ENCODE data around the gene TSPAN31.

TSPAN31 gene

DNA sequence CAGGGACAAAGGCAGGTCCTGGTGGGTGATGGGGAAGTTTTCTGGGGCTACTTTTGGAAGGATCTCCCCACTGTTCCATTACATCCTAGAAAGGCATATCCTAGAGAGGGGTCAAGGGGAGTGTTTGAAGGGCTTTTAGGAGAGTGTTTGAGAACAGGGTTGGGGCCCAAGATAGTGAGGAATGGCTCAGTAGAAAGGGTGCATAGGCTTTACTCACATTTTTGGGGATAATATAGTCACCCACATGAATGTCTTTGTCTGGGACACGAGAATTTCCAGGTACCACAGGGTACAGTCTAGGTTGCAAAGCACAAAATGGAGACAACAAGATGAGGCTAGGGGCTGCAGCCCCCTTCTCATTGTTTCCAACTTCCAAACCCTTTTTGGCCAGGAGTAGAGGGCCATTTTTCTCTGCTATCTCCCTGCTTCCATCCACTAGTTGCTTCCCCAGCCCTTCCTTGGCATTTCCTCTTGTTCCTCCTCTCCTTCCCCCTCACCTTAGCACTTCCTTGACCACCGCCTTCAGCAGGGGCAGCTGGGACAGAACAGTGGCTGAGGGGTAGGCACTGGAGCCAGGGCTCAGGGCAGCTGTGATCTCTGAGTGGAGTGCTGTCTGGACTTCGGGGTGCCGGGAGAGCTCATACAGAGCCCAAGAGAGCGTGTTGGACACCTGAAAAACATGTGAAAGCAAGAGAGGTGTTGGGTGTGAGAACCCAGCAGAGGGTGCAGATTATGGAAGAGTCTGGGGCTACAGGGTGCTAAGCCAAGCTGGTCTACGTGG is 19.2 kb downstream of the TSPAN31 start:
- Histone ChIP-seq H3K4me3 (no peak overlapping the region), H3K9ac (ENCODE audit: insufficient read length) (no peak overlapping the region), H3K9me3 (ENCODE audit: low read depth, low read length) (no peaks in the 10 kb centered on the region), H3K36me3 (ENCODE audit: insufficient read depth, low read length) (peaks cover 5% of the 10 kb centered on the region; the same call in 1 of the 2 replicates), H3K27ac (no peak overlapping the region)
- no peak for DNase-seq (ENCODE audit: low read depth, low spot score)
- no peak for TF ChIP-seq EZH2 (IDR thresholded peaks at IDR 0.05)
- TF ChIP-seq POLR2AphosphoS5 (IDR thresholded peaks at IDR 0.05; ENCODE audit: borderline replicate concordance, low read depth, low read length) = no peak
- no peak for TF ChIP-seq FOXP2 (optimal IDR thresholded peaks at IDR 0.05; ENCODE audit: control extremely low read depth, extremely low read length, insufficient read depth)

DNA sequence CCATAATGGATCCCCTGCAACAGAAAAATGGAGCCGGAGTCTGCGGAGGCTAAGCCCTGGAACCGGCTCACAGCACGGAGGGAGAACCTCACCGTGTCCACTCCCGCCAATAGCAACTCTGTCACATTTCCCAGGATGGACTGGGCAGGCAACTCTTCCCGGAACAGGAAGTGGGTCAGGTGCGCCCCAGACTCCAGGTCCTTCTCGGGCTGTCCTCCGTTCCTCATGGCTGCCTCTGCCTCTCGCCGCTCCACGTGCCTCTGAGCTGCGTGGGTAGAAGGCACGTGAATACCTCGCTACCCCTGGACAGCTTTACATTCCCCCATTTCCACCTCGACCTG is 19.8 kb downstream of the TSPAN31 start:
- Histone ChIP-seq H3K36me3 (ENCODE audit: insufficient read depth, low read length) (peaks cover 11% of the 10 kb centered on the region; the same call in 1 of the 2 replicates), H3K27ac (no peak overlapping the region), H3K9me3 (ENCODE audit: low read depth, low read length) (no peaks in the 10 kb centered on the region), H3K4me3 (peak overlapping the region; percentile 64), H3K9ac (ENCODE audit: insufficient read length) (no peak overlapping the region)
- TF ChIP-seq EZH2 (IDR thresholded peaks at IDR 0.05) (no peak), FOXP2 (optimal IDR thresholded peaks at IDR 0.05; ENCODE audit: control extremely low read depth, extremely low read length, insufficient read depth) (no peak), POLR2AphosphoS5 (IDR thresholded peaks at IDR 0.05; ENCODE audit: borderline replicate concordance, low read depth, low read length) (no peak)
- no peak for DNase-seq (ENCODE audit: low read depth, low spot score)

DNA sequence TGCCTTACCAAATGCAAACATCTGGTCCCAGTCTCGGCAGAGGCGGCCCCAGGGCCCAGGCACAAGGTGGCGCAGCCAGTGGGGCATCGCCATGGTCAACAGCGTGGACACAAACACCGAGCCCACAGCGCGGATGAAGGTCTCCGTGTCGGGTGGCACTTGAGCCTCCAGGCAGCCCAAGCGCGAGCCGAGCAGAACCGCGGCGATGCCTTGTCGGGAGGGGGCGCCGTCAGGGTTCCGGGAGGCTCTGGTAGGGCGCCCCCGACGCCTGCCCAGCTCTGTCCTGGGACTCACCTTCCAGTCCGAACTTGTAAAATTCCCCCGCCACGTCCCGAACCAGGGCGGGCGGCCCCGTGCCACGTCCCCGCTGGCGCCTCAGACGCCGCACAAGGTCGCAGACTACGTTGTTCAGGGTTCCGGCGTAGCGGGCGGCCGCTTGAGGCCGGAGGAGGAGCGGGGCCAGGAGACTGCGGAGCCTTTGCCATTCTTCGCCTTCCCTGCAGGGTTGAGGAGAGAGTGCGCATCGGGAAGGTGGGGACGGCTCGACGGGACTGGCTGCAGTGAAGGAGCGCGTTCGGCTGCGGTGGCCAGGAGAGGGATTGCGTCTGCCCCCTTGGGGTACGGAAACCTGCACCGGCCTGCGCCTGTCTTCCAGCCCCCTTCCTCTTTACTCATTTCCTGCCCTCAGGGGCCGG is 20.3 kb downstream of the TSPAN31 start:
- H3K9ac ChIP-seq (ENCODE audit: insufficient read length) = no peak overlapping the region

DNA sequence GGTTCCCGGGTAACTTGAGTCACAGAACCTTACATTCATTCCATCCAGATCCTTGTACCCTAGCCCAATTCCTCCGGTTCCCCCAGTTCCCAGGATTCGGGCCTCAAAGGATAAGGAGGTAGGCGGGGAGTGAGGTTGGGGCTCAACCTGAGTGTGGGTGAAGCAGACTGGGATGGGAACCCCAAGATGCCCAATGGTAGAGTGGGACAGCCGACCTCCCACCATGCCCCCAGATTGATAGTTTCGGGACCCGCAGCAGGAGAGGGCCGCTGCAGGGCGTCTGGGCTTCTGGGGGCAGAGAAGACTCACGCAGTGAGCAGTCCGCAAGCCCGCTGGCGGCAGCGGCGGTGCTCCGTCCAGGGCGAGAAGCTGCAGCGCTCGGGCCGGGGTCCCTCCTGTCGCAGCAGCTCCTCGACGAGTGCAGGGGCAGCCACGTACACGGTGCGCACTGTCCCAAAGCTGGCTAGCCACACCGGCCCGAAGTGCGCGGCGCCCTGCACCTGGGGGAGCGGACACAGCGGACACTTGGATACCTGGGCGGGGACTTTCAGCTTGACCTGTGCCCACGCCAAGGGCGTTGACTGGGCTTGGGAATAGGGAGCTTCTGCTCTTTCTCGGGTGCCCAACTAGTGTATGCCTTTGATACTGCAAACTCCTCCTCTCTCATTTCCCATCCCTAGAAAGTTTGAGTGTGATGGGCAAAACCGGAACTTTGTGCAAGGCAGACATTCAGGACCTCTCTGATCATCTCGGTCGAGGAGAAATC is 21.0 kb downstream of the TSPAN31 start:
- Histone ChIP-seq H3K9me3 (ENCODE audit: low read depth, low read length) (no peaks in the 10 kb centered on the region), H3K27ac (no peak overlapping the region), H3K9ac (ENCODE audit: insufficient read length) (no peak overlapping the region), H3K4me3 (peak overlapping the region; percentile 64), H3K36me3 (ENCODE audit: insufficient read depth, low read length) (peaks cover 22% of the 10 kb centered on the region)
- no peak for DNase-seq (ENCODE audit: low read depth, low spot score)
- TF ChIP-seq FOXP2 (optimal IDR thresholded peaks at IDR 0.05; ENCODE audit: control extremely low read depth, extremely low read length, insufficient read depth) (no peak), POLR2AphosphoS5 (IDR thresholded peaks at IDR 0.05; ENCODE audit: borderline replicate concordance, low read depth, low read length) (no peak), EZH2 (IDR thresholded peaks at IDR 0.05) (no peak)

More for the DNA sequence above, 20.3 kb downstream of the TSPAN31 start:
- peak; percentile 96 for TF ChIP-seq EZH2 (IDR thresholded peaks at IDR 0.05)
- TF ChIP-seq FOXP2 (optimal IDR thresholded peaks at IDR 0.05; ENCODE audit: control extremely low read depth, extremely low read length, insufficient read depth) = no peak
- peaks cover 16% of the 10 kb centered on the region; the same call in 1 of the 2 replicates for H3K36me3 ChIP-seq (ENCODE audit: insufficient read depth, low read length)
- DNase-seq (ENCODE audit: low read depth, low spot score) = no peak
- peak overlapping the region; percentile 64 for H3K4me3 ChIP-seq
- H3K9me3 ChIP-seq (ENCODE audit: low read depth, low read length) = no peaks in the 10 kb centered on the region
- no peak overlapping the region for H3K27ac ChIP-seq

DNA sequence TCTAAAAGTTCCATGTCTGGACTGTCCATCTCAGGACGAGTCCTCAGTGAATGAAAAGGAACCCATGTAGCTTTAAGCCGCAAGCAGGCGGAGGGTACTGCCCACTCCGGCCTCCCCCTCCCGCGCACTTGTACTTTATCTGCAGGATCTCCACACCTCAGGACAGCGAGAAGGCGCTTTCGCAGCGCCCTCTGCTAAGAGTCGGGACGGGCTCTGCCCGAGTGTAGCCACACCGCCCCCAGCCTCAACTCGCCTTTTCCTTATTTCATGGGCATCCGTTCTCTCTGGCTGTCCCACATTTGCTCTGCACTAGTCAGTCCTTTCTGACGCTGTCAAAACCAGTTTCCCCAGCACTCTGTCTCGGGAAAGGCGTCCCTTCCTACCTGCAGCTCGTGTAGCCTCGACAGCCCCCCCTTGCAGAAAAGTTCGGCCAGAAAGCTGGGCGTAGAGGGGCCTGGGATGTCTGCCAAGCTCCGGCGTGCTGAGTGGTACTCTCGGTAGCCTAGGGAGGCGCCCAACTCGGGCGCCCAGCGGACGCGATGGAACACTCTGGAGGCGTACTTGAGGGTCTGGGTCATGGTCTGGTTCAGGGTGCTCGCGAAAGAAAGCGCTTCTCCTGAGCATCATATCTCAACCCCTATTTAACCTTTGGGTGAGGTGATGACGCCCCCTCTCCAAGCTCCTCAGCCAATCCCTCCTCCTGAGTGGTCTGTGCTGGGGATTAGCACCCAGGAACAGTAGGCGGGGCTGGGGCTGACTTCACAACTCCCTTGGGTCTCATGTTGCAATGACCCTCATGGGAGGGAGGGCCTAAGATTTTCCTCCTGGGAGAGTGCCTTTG is 21.8 kb downstream of the TSPAN31 start, which contains the start of gene CYP27B1:
CYP27B1 (minus strand) TSS at position 615 of the 841 bp plus-strand sequence; CDS start at position 578, 37 bp downstream.
- H3K36me3 ChIP-seq (ENCODE audit: insufficient read depth, low read length) = peaks cover 24% of the 10 kb centered on the region
- peak; percentile 31; the same call in 1 of the 2 replicates for TF ChIP-seq POLR2AphosphoS5 (IDR thresholded peaks at IDR 0.05; ENCODE audit: borderline replicate concordance, low read depth, low read length)
- no peak for TF ChIP-seq EZH2 (IDR thresholded peaks at IDR 0.05)
- TF ChIP-seq FOXP2 (optimal IDR thresholded peaks at IDR 0.05; ENCODE audit: control extremely low read depth, extremely low read length, insufficient read depth) = no peak
- no peak within 1 kb of the TSS for H3K9ac ChIP-seq (ENCODE audit: insufficient read length)
- H3K27ac ChIP-seq = no peak within 1 kb of the TSS
- no peak within 1 kb of the TSS for H3K4me3 ChIP-seq
- no peaks in the 10 kb centered on the region for H3K9me3 ChIP-seq (ENCODE audit: low read depth, low read length)
- no peak for DNase-seq (ENCODE audit: low read depth, low spot score)

DNA sequence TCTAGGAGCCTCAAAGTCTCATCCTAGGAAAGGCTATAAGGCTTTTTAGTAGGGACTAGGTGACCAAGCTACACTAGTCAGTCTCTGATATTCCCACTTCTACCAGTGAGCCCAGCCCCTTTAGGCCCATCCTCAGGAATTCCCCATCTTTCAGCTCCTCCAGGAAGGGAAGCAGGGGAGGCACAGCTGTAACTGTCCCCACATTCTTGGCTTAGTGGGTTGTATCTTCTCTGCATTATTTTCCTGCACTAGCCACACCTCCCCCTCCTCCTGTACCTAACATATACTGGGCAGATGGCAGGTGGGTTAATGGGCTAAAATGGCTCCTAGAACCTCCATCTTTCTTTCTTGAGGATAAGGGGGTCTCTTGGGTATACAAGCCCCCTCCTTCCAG is 22.5 kb downstream of the TSPAN31 start:
- H3K4me3 ChIP-seq = no peak overlapping the region
- DNase-seq (ENCODE audit: low read depth, low spot score) = no peak
- H3K9ac ChIP-seq (ENCODE audit: insufficient read length) = no peak overlapping the region
- H3K9me3 ChIP-seq (ENCODE audit: low read depth, low read length) = no peaks in the 10 kb centered on the region
- TF ChIP-seq EZH2 (IDR thresholded peaks at IDR 0.05) (no peak), FOXP2 (optimal IDR thresholded peaks at IDR 0.05; ENCODE audit: control extremely low read depth, extremely low read length, insufficient read depth) (no peak), POLR2AphosphoS5 (IDR thresholded peaks at IDR 0.05; ENCODE audit: borderline replicate concordance, low read depth, low read length) (no peak)
- no peak overlapping the region for H3K27ac ChIP-seq
- peaks cover 24% of the 10 kb centered on the region for H3K36me3 ChIP-seq (ENCODE audit: insufficient read depth, low read length)

DNA sequence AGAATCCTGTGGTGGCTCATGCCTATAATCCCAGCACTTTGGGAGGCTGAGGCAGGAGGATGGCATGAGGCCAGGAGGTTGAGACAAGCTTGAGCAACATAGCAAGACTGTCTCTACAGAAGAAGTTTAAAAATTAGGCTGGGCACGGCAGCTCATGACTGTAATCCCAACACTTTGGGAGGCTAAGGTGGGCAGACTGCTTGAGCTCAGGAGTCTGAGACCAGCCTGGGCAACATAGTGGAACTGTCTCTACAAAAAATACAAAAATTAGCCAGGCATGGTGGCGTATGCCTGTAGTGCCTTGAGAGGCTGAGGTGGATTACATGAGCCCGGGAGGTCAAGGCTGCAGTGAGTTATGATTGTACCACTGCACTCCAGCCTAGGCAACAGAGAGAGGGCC is 23.0 kb downstream of the TSPAN31 start:
- no peak for DNase-seq (ENCODE audit: low read depth, low spot score)
- Histone ChIP-seq H3K4me3 (no peak overlapping the region), H3K27ac (no peak overlapping the region), H3K36me3 (ENCODE audit: insufficient read depth, low read length) (peaks cover 24% of the 10 kb centered on the region), H3K9me3 (ENCODE audit: low read depth, low read length) (no peaks in the 10 kb centered on the region), H3K9ac (ENCODE audit: insufficient read length) (no peak overlapping the region)
- no peak for TF ChIP-seq EZH2 (IDR thresholded peaks at IDR 0.05)
- no peak for TF ChIP-seq POLR2AphosphoS5 (IDR thresholded peaks at IDR 0.05; ENCODE audit: borderline replicate concordance, low read depth, low read length)
- TF ChIP-seq FOXP2 (optimal IDR thresholded peaks at IDR 0.05; ENCODE audit: control extremely low read depth, extremely low read length, insufficient read depth) = no peak
